DND-41 (cell line): ENCODE measurements around the gene ZNF529.

Source experiments
- ATAC-seq: fragments of 200-7000 bp; cut with Tn5 transposase; 3 replicates; pipeline ENCODE4 v1.9.1; 2021; ENCODE audit warnings: low read depth; ENCODE audit not compliant: insufficient read depth
- DNase-seq: peaks from one replicate; pipeline ENCODE4 v3.0.0-alpha.2; 2020
- H2AFZ ChIP-seq: 2 replicates; pipeline ENCODE4 v1.6.0; 2012; ENCODE audit warnings: low read depth, low read length
- H3K27ac ChIP-seq: 2 replicates; pipeline ENCODE4 v1.5.1; 2012; ENCODE audit warnings: low read length, inconsistent platforms
- H3K27me3 ChIP-seq: fragments of 200-600 bp; sonication (generic); 2 replicates; pipeline ENCODE4 v1.6.0; 2012; ENCODE audit warnings: low read length, mild to moderate bottlenecking, inconsistent platforms; ENCODE audit not compliant: insufficient read depth, poor library complexity
- H3K36me3 ChIP-seq: 2 replicates; pipeline ENCODE4 v1.5.1; 2012; ENCODE audit warnings: low read length, inconsistent platforms; ENCODE audit not compliant: insufficient read depth
- H3K4me1 ChIP-seq: 2 replicates; pipeline ENCODE4 v1.5.1; 2012; ENCODE audit warnings: mild to moderate bottlenecking, low read length; ENCODE audit not compliant: insufficient read depth
- H3K4me2 ChIP-seq: 2 replicates; pipeline ENCODE4 v1.6.0; 2012; ENCODE audit warnings: mild to moderate bottlenecking, moderate library complexity, low read length, inconsistent platforms; ENCODE audit not compliant: insufficient read depth
- H3K4me3 ChIP-seq, 2 experiments: fragments of 200-600 bp in 1 of 2; shearing (Covaris generic) in 1 of 2; 2 replicates each; pipeline ENCODE4 v1.5.1; 2012 to 2016; ENCODE audit warnings: inconsistent platforms in 2 of 2, low read length in 2 of 2, mild to moderate bottlenecking in 2 of 2, low read depth in 1 of 2, moderate library complexity in 1 of 2
- H3K79me2 ChIP-seq: 2 replicates; pipeline ENCODE4 v1.6.0; 2012; ENCODE audit warnings: low read length, inconsistent platforms; ENCODE audit not compliant: insufficient read depth
- H3K9ac ChIP-seq: 2 replicates; pipeline ENCODE4 v1.6.0; 2012; ENCODE audit warnings: low read depth, mild to moderate bottlenecking, inconsistent platforms, low read length, moderate library complexity
- H3K9me3 ChIP-seq: 2 replicates; pipeline ENCODE4 v1.5.1; 2012; ENCODE audit warnings: low read length, moderate library complexity, mild to moderate bottlenecking, inconsistent platforms; ENCODE audit not compliant: insufficient read depth, severe bottlenecking
- H4K20me1 ChIP-seq: 2 replicates; pipeline ENCODE4 v1.6.0; 2012; ENCODE audit warnings: low read length; ENCODE audit not compliant: insufficient read depth
- CTCF ChIP-seq: IDR thresholded peaks from 2 replicates; pipeline ENCODE4 v1.5.1; 2012; ENCODE audit warnings: borderline replicate concordance, low read length, moderate library complexity, mild to moderate bottlenecking; ENCODE audit not compliant: poor library complexity, severe bottlenecking; ENCODE audit errors: extremely low read depth
- EZH2 ChIP-seq: IDR thresholded peaks from 3 replicates; pipeline ENCODE4 v1.6.1; 2012; ENCODE audit warnings: borderline replicate concordance, low read depth, mild to moderate bottlenecking, moderate library complexity, low read length, inconsistent platforms; ENCODE audit not compliant: severe bottlenecking

Gene ZNF529

GRCh38 chr19:36574741-36575140 is 1.6 kb upstream of the ZNF529 start:
- peaks cover 91% of the 10 kb centered on the region for H3K79me2 ChIP-seq
- H3K4me3 ChIP-seq = peak overlapping the region in 1 of 2 experiments; percentile 86; a peak in 2 of 4 replicates
- H3K36me3 ChIP-seq = peaks cover 40% of the 10 kb centered on the region
- H4K20me1 ChIP-seq = 0 out of 2 replicates have a peak, but pooled peaks cover 2% of the 10 kb centered on the region
- ATAC-seq (no peak), DNase-seq (no peak)
- H3K9me3 ChIP-seq = no peaks in the 10 kb centered on the region
- 0 out of 2 replicates have a peak overlapping the region, but pooled peaks have one; percentile 87 for H3K27ac ChIP-seq
- H3K4me2 ChIP-seq = peak overlapping the region; percentile 85
- no peaks in the 10 kb centered on the region for H3K27me3 ChIP-seq
- H2AFZ ChIP-seq = no peak overlapping the region
- TF ChIP-seq CTCF (no peak), EZH2 (no peak)
- H3K9ac ChIP-seq = peak overlapping the region; percentile 71; the same call in 1 of the 2 replicates
- peaks cover 29% of the 10 kb centered on the region for H3K4me1 ChIP-seq

- Histone ChIP-seq H4K20me1 (0 out of 2 replicates have a peak, but pooled peaks cover 2% of the 10 kb centered on the region), H3K36me3 (peaks cover 37% of the 10 kb centered on the region), H3K4me2 (peak overlapping the region; percentile 85), H3K79me2 (peaks cover 92% of the 10 kb centered on the region), H3K27ac (peak overlapping the region; percentile 87), H2AFZ (peak overlapping the region; percentile 88), H3K9me3 (no peaks in the 10 kb centered on the region), H3K4me1 (peaks cover 29% of the 10 kb centered on the region), H3K4me3 (peak overlapping the region; percentile 70 to 86), H3K27me3 (no peaks in the 10 kb centered on the region), H3K9ac (peak overlapping the region; percentile 71)
- ATAC-seq (no peak), DNase-seq (no peak)
- no peak for TF ChIP-seq EZH2
- no peak for TF ChIP-seq CTCF
These were observed 1.0 kb upstream of the ZNF529 start for GRCh38 chr19:36573895-36574720.

- Histone ChIP-seq H3K4me2 (peak overlapping the region; percentile 85), H2AFZ (peak overlapping the region; percentile 88)
- no peak for ATAC-seq
These were observed 486 bp downstream of the ZNF529 start for GRCh38 chr19:36572593-36573019.

More at GRCh38 chr19:36572593-36573019, 486 bp downstream of the ZNF529 start:
- Histone ChIP-seq H3K9me3 (peaks cover 2% of the 10 kb centered on the region), H3K9ac (peak overlapping the region; percentile 71), H3K4me3 (peak overlapping the region; percentile 70 to 86), H4K20me1 (0 out of 2 replicates have a peak, but pooled peaks cover 2% of the 10 kb centered on the region), H3K4me1 (peaks cover 29% of the 10 kb centered on the region), H3K79me2 (peaks cover 96% of the 10 kb centered on the region), H3K27ac (peak overlapping the region; percentile 87), H3K36me3 (peaks cover 39% of the 10 kb centered on the region), H3K27me3 (no peaks in the 10 kb centered on the region)
- no peak for TF ChIP-seq CTCF
- no peak for TF ChIP-seq EZH2
- DNase-seq = no peak
